Upper lobe of left lung (tissue), 6 donors: ENCODE results near the gene CES2. TPM values are rescaled to one million over a fixed set of nuclear protein-coding genes. Genes with fewer than 3 reads are reported as not detected.

ENCODE experiments used
- ATAC-seq, 2 donors: fragments of 200-7000 bp; cut with Tn5 transposase; one replicate each; pipeline ENCODE4 v1.9.1; 2022; ENCODE audit warnings: mild to moderate bottlenecking in 2 of 2, moderate library complexity in 2 of 2; ENCODE audit not compliant: low FRiP score in 2 of 2
- DNase-seq, 2 donors: peaks; one replicate each; pipeline ENCODE4 v3.0.0-alpha.2; 2019 to 2020
- H3K27ac ChIP-seq, 4 donors: fragments of 200-600 bp; sonication (generic); one replicate each; pipeline ENCODE4 v1.5.1; 2016 to 2019
- H3K27me3 ChIP-seq, 4 donors: fragments of 200-600 bp; sonication (generic); one replicate each; pipeline ENCODE4 v1.5.1; 2017 to 2019
- H3K36me3 ChIP-seq, 4 donors: fragments of 200-600 bp; sonication (generic); one replicate each; pipeline ENCODE4 v1.5.1; 2016 to 2019
- H3K4me1 ChIP-seq, 4 donors: fragments of 200-600 bp; sonication (generic); one replicate each; pipeline ENCODE4 v1.5.1; 2018 to 2019
- H3K4me3 ChIP-seq, 4 donors: fragments of 200-600 bp; sonication (generic); one replicate each; pipeline ENCODE4 v1.5.1; 2017 to 2019; ENCODE audit warnings: mild to moderate bottlenecking in 2 of 4, moderate library complexity in 1 of 4
- H3K9me3 ChIP-seq, 4 donors: fragments of 200-600 bp; sonication (generic); one replicate each; pipeline ENCODE4 v1.5.1; 2018 to 2019
- CTCF ChIP-seq, 6 experiments: fragments of 450-650 bp in 4 of 6; fragments of 200-600 bp in 2 of 6; sonication (generic) in 2 of 6; IDR thresholded peaks; one replicate each; pipeline ENCODE4 v1.5.1; 2016 to 2019; ENCODE audit warnings: antibody characterized with exemption in 6 of 6
- EP300 ChIP-seq, 4 donors: sonication (generic); formaldehyde crosslinking; IDR thresholded peaks; one replicate each; pipeline ENCODE4 v1.5.1; 2017; ENCODE audit warnings: antibody characterized with exemption in 4 of 4, control low read depth in 2 of 4
- POLR2A ChIP-seq, 4 donors: fragments of 450-650 bp; IDR thresholded peaks; one replicate each; pipeline ENCODE4 v1.5.1; 2016 to 2017; ENCODE audit warnings: antibody characterized with exemption in 4 of 4, mild to moderate bottlenecking in 2 of 4
- POLR2AphosphoS5 ChIP-seq, 2 donors: sonication (generic); formaldehyde crosslinking; IDR thresholded peaks; one replicate each; pipeline ENCODE4 v1.5.1; 2017; ENCODE audit warnings: antibody characterized with exemption in 2 of 2
- WGBS, 2 donors: methylation state at CpG; one replicate each; pipeline ENCODE4 v1.1.5; 2017 to 2018; 5-methylcytosine and 5-hydroxymethylcytosine counted together
- total RNA-seq, 6 donors: library from RNA; depleted of rRNA in 4 of 6; stranded (reverse); fragments of >200 nt in 4 of 6; gene quantifications; one replicate each; pipeline versions ENCODE4 v1.1.0 to v1.2.1, GENCODE V29; 2016 to 2021
- donor health status: DM: no; HTN: no; CAD: no; lungs with moderate emphysema.
- donor health status: DM: no; HTN: yes; CAD: no; lungs with severe emphysema.

The CES2 gene
- total RNA-seq, 6 donors from 2014 or later, result 32.2 to 76.1 (median 46.5) TPM

GRCh38 chr16:66947302-66948065 is 12.2 kb downstream of the CES2 start:
- no peaks in the 10 kb centered on the region for H3K9me3 ChIP-seq
- no peak overlapping the region for H3K27ac ChIP-seq
- peaks cover 0 to 7% (median 0%) of the 10 kb centered on the region in 4 donors for H3K27me3 ChIP-seq
- peaks cover 2 to 17% (median 14%) of the 10 kb centered on the region in 4 donors for H3K36me3 ChIP-seq
- peak overlapping the region; percentile 28 to 60 (median 52) for H3K4me3 ChIP-seq
- DNase-seq (peak; percentile 81), ATAC-seq (peak; percentile 90 to 93)
- H3K4me1 ChIP-seq, result peaks cover 14 to 19% (median 17%) of the 10 kb centered on the region in 4 donors
- no peak for TF ChIP-seq POLR2AphosphoS5 (IDR thresholded peaks at IDR 0.05)
- no peak for TF ChIP-seq EP300 (IDR thresholded peaks at IDR 0.05)
- TF ChIP-seq POLR2A (IDR thresholded peaks at IDR 0.05), result peak in 1 of 4 donors; percentile 5
- TF ChIP-seq CTCF (IDR thresholded peaks at IDR 0.05), result peak; percentile 86 to 93 (median 88)
- WGBS, 2 donors, result 0 to 7% methylated on average over 17 to 22 of the region's 23 CpGs

GRCh38 chr16:66948134-66948836 is 13.0 kb downstream of the CES2 start:
- no peaks in the 10 kb centered on the region for H3K9me3 ChIP-seq
- peak overlapping the region; percentile 10 to 60 (median 52) for H3K4me3 ChIP-seq
- 0 to 7% methylated on average over 11 to 43 of the region's 44 CpGs for WGBS, 2 donors
- H3K36me3 ChIP-seq, result peaks cover 0 to 9% (median 6%) of the 10 kb centered on the region in 4 donors
- no peak overlapping the region for H3K27ac ChIP-seq
- ATAC-seq (peak; percentile 56), DNase-seq (peak in 1 of 2 donors; percentile 88)
- H3K4me1 ChIP-seq, result peaks cover 14 to 19% (median 17%) of the 10 kb centered on the region in 4 donors
- H3K27me3 ChIP-seq, result peaks cover 0 to 7% (median 0%) of the 10 kb centered on the region in 4 donors
- no peak for TF ChIP-seq POLR2AphosphoS5 (IDR thresholded peaks at IDR 0.05)
- no peak for TF ChIP-seq EP300 (IDR thresholded peaks at IDR 0.05)
- no peak for TF ChIP-seq CTCF (IDR thresholded peaks at IDR 0.05)
- no peak for TF ChIP-seq POLR2A (IDR thresholded peaks at IDR 0.05)

- no peak for TF ChIP-seq CTCF (IDR thresholded peaks at IDR 0.05)
- TF ChIP-seq POLR2A (IDR thresholded peaks at IDR 0.05), result no peak
- no peak for TF ChIP-seq POLR2AphosphoS5 (IDR thresholded peaks at IDR 0.05)
- TF ChIP-seq EP300 (IDR thresholded peaks at IDR 0.05), result no peak
- DNase-seq (peak in 1 of 2 donors; percentile 59), ATAC-seq (no peak)
- Histone ChIP-seq H3K27me3 (peaks cover 0 to 7% (median 0%) of the 10 kb centered on the region in 4 donors), H3K4me1 (peaks cover 14 to 19% (median 17%) of the 10 kb centered on the region in 4 donors), H3K27ac (no peak overlapping the region), H3K36me3 (peaks cover 0 to 3% (median under 1%) of the 10 kb centered on the region in 4 donors), H3K9me3 (no peaks in the 10 kb centered on the region), H3K4me3 (peak overlapping the region in 3 of 4 donors; percentile 47 to 60 (median 56))
- WGBS, 2 donors, result 25% methylated on average over 21 of the region's 21 CpGs; no CpG with 5 or more reads in 1 of the 2 donors
Observed at GRCh38 chr16:66948837-66949225, 13.5 kb downstream of the CES2 start.

- TF ChIP-seq POLR2AphosphoS5 (IDR thresholded peaks at IDR 0.05), result no peak
- no peak for TF ChIP-seq POLR2A (IDR thresholded peaks at IDR 0.05)
- TF ChIP-seq CTCF (IDR thresholded peaks at IDR 0.05), result no peak
- no peak for TF ChIP-seq EP300 (IDR thresholded peaks at IDR 0.05)
- 81 to 84% methylated on average over 6 of the region's 6 CpGs for WGBS, 2 donors
- peaks cover 14 to 19% (median 17%) of the 10 kb centered on the region in 4 donors for H3K4me1 ChIP-seq
- no peaks in the 10 kb centered on the region for H3K36me3 ChIP-seq
- no peak overlapping the region for H3K4me3 ChIP-seq
- no peaks in the 10 kb centered on the region for H3K9me3 ChIP-seq
- H3K27me3 ChIP-seq, result peaks cover 0 to 7% (median 0%) of the 10 kb centered on the region in 4 donors
- no peak for DNase-seq
- no peak overlapping the region for H3K27ac ChIP-seq
- no peak for ATAC-seq
Observed at GRCh38 chr16:66949472-66949871, 14.2 kb downstream of the CES2 start.
